OCI-LY3 (cell line): Measurements from ENCODE around the gene SIRT2.

Source experiments
- H2AFZ ChIP-seq: fragments of 200-600, 300-600 bp; shearing (Covaris generic); 2 replicates; pipeline ENCODE4 v1.6.0; 2014; ENCODE audit warnings: antibody characterized with exemption, low read depth, low read length
- H3K27ac ChIP-seq: fragments of 200-600, 300-600 bp; sonication (generic); 2 replicates; pipeline ENCODE4 v1.5.1; 2014; ENCODE audit warnings: mild to moderate bottlenecking, low read length, moderate library complexity, mixed read lengths
- H3K27me3 ChIP-seq: fragments of 200-600, 300-600 bp; sonication (generic); 2 replicates; pipeline ENCODE4 v1.6.1; 2014; ENCODE audit warnings: low read depth, low read length, mixed read lengths
- H3K36me3 ChIP-seq: fragments of 200-600, 300-600 bp; sonication (generic); replicated peaks from 2 replicates; pipeline ENCODE3; 2014; ENCODE audit warnings: low read depth, low read length, mixed read lengths
- H3K4me1 ChIP-seq: fragments of 300-600, 200-600 bp; sonication (generic); 2 replicates; pipeline ENCODE4 v1.6.1; 2014; ENCODE audit warnings: low read length, mixed read lengths
- H3K4me2 ChIP-seq: fragments of 200-600, 300-600 bp; sonication (generic); 2 replicates; pipeline ENCODE4 v1.6.1; 2014; ENCODE audit warnings: low read length, mixed read lengths
- H3K4me3 ChIP-seq: fragments of 300-600, 200-600 bp; sonication (generic); 2 replicates; pipeline ENCODE4 v1.5.1; 2014; ENCODE audit warnings: antibody characterized with exemption, mild to moderate bottlenecking, low read length, moderate library complexity
- H3K79me2 ChIP-seq: fragments of 300-600, 200-600 bp; shearing (Covaris generic); 2 replicates; pipeline ENCODE4 v1.6.1; 2014; ENCODE audit warnings: mild to moderate bottlenecking, low read length, mixed read lengths
- H3K9ac ChIP-seq: fragments of 300-600, 200-600 bp; shearing (Covaris generic); 2 replicates; pipeline ENCODE4 v1.6.0; 2014; ENCODE audit warnings: mild to moderate bottlenecking, low read length, moderate library complexity
- H3K9me3 ChIP-seq: fragments of 200-600, 300-600 bp; shearing (Covaris generic); 2 replicates; pipeline ENCODE4 v1.6.1; 2014; ENCODE audit warnings: low read length, mixed read lengths; ENCODE audit not compliant: insufficient read depth
- H4K20me1 ChIP-seq: fragments of 200-600, 300-600 bp; sonication (generic); 2 replicates; pipeline ENCODE4 v1.6.1; 2016; ENCODE audit warnings: low read length, mixed read lengths; ENCODE audit not compliant: insufficient read depth
- EZH2phosphoT487 ChIP-seq: fragments of 200-600 bp; shearing (Covaris generic); IDR thresholded peaks from 2 replicates; pipeline ENCODE4 v1.6.1; 2018; ENCODE audit warnings: antibody characterized with exemption, mixed run types, low read depth
- TF ChIP-seq, protein P1 (sequence below): fragments of 200-600, 300-600 bp; sonication (generic); IDR thresholded peaks from 2 replicates; pipeline ENCODE4 v1.5.1; 2014; ENCODE audit warnings: antibody characterized with exemption, low read length, low read depth

The SIRT2 gene

DNA sequence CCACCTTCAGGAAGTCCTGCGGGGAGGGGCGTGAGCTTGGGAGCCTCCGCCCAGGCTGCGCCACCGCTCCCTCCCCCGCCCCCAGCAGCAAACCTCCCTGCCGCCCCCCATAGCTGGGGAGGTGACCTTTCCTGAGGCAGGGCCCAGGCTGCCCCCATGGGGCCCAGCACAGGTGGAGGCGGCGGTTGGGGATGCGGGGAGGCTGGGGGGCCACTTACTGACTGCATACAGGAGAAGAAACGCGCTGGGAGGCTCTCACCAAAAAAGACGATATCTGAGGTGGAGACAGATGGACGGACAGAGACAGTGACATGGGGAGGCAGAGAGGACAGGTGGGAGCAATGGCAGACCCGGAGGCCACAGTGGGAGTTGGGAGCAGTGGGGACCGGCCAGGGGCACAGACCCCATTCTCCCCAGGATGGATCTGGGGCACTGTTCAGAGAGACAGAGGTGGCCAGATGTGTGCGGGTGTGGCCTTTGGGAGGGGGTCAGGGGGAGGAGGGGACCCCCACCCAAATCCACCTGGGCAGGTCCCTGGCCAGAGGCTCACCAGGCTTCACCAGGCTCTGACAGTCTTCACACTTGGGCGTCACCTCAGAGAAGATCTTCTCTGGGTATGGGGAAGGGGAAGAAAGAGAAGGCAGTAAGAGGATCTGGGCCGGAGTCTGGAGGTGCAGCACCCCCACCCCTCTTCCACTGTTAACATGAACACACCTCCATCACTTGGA is 18.4 kb downstream of the SIRT2 start:
- Histone ChIP-seq H3K4me1 (peaks cover 24% of the 10 kb centered on the region), H3K79me2 (no peaks in the 10 kb centered on the region), H3K9ac (no peak overlapping the region), H3K4me3 (no peak overlapping the region), H2AFZ (no peak overlapping the region), H3K4me2 (no peak overlapping the region), H3K27me3 (no peaks in the 10 kb centered on the region), H3K27ac (no peak overlapping the region), H3K36me3 (no peaks in the 10 kb centered on the region), H4K20me1 (no peaks in the 10 kb centered on the region), H3K9me3 (no peaks in the 10 kb centered on the region)
- TF ChIP-seq EZH2phosphoT487: no peak
- TF ChIP-seq, protein P1, sequence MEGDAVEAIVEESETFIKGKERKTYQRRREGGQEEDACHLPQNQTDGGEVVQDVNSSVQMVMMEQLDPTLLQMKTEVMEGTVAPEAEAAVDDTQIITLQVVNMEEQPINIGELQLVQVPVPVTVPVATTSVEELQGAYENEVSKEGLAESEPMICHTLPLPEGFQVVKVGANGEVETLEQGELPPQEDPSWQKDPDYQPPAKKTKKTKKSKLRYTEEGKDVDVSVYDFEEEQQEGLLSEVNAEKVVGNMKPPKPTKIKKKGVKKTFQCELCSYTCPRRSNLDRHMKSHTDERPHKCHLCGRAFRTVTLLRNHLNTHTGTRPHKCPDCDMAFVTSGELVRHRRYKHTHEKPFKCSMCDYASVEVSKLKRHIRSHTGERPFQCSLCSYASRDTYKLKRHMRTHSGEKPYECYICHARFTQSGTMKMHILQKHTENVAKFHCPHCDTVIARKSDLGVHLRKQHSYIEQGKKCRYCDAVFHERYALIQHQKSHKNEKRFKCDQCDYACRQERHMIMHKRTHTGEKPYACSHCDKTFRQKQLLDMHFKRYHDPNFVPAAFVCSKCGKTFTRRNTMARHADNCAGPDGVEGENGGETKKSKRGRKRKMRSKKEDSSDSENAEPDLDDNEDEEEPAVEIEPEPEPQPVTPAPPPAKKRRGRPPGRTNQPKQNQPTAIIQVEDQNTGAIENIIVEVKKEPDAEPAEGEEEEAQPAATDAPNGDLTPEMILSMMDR: no peak

DNA sequence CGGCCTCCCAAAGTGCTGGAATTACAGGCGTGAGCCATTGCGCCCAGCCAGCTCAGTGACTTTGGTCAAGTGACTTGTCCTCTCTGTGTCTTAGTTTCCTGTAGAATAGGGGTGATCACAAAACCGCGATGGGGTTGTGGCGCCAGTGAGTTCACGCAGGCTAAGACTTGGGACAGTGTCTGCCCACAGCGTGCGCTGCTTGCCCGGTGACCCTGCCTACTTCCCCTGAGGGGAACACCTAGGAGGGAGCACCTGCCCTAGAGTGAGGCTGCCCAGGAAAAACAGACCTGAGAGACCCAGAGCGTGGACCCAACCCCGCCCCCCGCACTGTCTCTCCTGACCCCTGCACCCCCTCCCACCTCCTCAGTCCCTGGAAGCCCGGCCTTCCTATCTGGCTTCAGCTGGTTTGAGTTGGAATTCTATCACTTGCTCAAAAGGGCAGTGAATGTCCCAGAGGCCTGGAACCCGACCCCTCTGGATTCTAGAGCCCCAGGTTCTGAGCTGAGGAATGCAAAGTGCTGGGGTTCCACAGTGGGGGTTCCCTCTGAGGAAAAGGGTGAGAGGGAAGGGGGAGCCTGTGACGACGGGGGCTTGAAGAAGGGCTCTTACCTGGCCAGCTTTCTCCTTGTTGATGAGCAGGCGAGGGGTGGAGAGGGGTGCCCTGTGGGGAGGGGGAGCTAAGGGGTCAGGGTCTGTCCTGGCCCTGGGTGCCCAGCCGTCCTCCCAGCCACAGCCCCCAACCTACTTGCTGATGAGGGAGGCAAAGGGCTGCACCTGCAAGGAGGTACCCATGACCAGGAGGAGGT is 19.1 kb downstream of the SIRT2 start:
- H3K27me3 ChIP-seq: no peaks in the 10 kb centered on the region
- H3K4me3 ChIP-seq: no peak overlapping the region
- no peaks in the 10 kb centered on the region for H4K20me1 ChIP-seq
- no peaks in the 10 kb centered on the region for H3K9me3 ChIP-seq
- H2AFZ ChIP-seq: no peak overlapping the region
- no peak overlapping the region for H3K4me2 ChIP-seq
- H3K79me2 ChIP-seq: no peaks in the 10 kb centered on the region
- no peaks in the 10 kb centered on the region for H3K36me3 ChIP-seq
- H3K9ac ChIP-seq: no peak overlapping the region
- peaks cover 24% of the 10 kb centered on the region for H3K4me1 ChIP-seq
- TF ChIP-seq, protein P1: no peak
- no peak for TF ChIP-seq EZH2phosphoT487
- no peak overlapping the region for H3K27ac ChIP-seq

DNA sequence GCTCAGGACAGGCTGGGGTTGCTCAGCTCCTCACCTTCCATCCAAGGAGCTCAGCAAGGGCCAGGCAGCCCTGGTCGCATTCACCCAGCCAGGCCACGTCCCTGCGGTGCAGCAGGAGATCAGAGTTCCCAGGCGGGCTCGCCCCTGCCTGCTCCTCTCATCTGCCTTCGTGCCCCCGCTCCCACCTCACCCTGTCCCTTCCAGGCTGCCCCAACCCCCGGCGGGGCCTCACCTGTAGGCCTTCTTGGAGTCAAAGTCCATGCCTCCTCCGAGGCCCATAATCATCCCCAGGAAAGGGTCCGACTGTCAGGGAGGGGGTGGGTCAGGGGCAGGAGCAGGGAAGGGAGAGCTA is 20.0 kb downstream of the SIRT2 start:
- H3K27ac ChIP-seq: peak overlapping the region; percentile 84; the same call in 1 of the 2 replicates
- H3K9ac ChIP-seq: no peak overlapping the region

More for the DNA sequence above, 20.0 kb downstream of the SIRT2 start:
- no peak overlapping the region for H3K4me3 ChIP-seq
- no peak overlapping the region for H2AFZ ChIP-seq
- no peaks in the 10 kb centered on the region for H4K20me1 ChIP-seq
- no peaks in the 10 kb centered on the region for H3K27me3 ChIP-seq
- H3K4me1 ChIP-seq: peaks cover 24% of the 10 kb centered on the region
- peak overlapping the region; percentile 95; the same call in 1 of the 2 replicates for H3K4me2 ChIP-seq
- TF ChIP-seq EZH2phosphoT487: no peak
- TF ChIP-seq, protein P1: no peak
- H3K79me2 ChIP-seq: no peaks in the 10 kb centered on the region
- no peaks in the 10 kb centered on the region for H3K9me3 ChIP-seq
- no peaks in the 10 kb centered on the region for H3K36me3 ChIP-seq
